GM19240 (cell line): Measurements from ENCODE around the gene UTP4.
A peak's percentile ranks its signal among the peaks of the same experiment; 100 is the strongest.

Experiments used
- DNase-seq: peaks from one replicate; pipeline ENCODE4 v3.0.0; 2011; ENCODE audit warnings: low spot score; ENCODE audit not compliant: insufficient read length

The UTP4 gene

GRCh38 chr16:69132424-69133252 lies at the start of gene UTP4, which contains the start of gene CHTF8:
TSS of gene UTP4 (plus strand) at chr16:69132649. CDS start at chr16:69133460, 811 bp downstream.
TSS of gene CHTF8 (minus strand) at chr16:69132588. CDS start at chr16:69121458, 11,130 bp downstream.
- peak; percentile 83 for DNase-seq

DNA sequence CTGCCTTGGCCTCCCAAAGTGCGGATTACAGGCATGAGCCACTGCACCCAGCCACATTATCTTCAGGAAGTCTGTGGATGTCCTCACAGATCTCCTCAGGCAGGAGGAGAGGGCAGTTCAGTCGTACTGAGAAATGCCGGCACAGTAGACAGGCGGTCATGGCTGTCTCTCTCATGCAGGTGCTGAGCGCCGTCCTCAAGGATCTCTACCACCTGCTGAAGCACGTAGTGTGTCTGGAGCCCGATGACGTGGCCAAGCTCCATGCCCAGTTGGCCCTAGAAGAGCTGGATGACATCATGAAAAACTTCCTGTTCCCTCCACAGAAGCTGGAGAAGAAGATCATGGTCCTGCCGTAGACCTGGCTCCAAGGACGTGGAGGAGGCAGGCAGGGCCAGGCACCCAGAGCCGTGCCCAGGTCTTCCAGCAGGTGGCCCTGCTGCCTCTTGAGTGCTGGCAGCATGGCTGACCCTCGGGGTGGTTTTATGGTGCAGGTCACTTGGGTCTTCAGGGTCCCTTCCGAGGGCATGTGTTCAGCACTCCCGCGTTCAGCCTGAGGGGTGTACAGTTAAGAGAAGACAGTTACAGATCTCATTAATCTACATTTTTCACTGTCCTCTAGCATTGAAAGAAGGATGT lies 49.0 kb upstream of the UTP4 start:
- no peak for DNase-seq

DNA sequence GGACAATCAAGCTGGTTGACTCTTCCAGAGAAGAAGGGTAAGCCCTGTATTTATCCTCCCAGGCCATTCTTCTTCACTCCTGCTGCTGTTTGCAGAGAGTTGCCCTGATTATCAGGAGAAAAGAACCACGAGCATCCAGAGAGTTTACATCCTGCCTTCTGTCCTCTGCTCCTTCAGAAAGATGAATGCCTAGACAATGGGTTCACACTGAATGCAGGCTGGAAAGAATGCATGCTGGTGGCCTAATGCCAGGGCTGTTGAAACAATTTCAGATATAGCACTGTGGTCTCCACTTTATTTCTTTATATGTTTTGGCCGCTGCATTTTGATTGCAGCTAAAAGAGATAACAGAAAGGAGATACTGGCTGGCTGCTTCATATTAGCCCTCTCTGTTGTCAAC lies 48.2 kb upstream of the UTP4 start:
- no peak for DNase-seq

- no peak for DNase-seq
Observed at GRCh38 chr16:69085032-69085695, 47.3 kb upstream of the UTP4 start.

DNA sequence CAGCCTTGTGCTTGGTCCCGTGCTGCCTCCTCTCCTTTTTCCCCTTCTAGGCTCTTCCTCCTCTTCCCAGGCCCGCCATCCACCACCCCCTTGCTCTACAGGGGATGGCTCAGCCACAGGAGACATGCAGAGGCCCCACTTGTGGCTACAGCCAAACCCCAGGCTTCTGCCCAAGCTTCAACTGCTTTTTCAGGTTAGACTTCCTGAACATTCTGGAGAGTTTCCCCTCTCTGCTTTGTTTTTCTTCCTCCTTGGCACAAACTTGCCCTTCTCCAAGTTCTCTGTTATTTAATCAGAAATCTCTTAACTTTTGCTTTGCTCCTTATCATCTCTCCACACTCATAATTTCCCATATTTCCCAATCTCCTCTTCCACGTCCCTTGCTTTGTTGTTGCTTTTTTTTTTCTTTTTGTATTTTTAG lies 45.3 kb upstream of the UTP4 start:
- DNase-seq = no peak

DNA sequence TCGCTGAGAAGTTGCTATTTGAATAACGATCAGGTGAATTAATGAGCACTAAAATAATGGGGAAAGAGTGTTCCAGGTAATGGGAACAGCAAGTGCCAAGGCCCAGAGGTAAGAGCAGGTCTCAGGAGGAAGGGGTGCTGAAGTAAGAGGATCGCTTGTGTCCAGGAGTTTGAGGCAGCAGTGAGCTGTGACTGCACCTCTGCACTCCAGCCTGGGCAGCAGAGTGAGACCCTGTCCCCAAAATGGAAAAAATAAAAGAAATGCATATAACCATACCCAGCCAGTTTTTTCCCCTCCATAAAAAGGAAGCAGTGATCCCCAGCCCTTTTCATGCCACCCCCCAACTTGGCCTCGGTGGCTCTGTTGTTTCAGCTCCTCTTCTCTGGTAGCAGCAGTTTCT lies 43.8 kb upstream of the UTP4 start:
- DNase-seq = no peak

DNA sequence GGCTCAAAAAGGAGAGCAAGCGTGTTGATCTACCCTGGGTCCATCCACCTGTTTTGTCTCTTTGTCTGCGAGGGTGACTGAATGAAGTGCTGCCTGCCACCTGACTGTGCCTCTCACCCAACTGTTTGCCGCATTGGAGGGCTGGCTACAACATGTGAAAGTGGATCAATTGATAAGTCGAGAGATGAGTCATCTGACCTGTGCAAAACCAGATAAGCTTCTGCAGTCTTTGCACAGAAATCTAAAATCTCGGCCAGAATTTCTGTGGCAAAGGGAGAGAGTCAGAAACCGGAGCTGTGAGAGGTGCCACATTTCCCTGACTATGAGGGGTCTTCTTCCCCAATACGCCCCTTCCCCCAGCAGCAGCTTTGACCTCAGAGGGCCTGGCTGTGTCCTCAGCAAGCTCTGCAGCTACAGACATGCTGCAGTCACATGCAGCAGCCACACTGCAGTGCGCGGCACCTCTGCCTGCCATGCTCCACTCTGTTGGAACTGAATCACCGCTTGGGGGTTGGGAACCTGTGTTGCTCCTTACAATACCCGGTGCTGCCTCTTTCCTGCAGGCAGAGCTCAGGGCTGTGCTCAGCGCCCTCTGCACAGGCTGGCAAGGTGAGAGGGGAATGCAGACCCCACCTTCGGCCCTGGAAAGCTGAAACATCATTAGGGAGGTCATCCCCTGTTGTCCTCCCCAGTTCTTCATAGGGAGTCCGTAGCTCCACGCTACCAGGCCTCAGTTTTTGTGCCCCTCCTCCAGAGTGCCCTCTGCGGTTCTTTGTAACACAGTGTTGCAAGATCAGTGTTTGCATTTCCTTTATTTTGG lies 43.1 kb upstream of the UTP4 start:
- DNase-seq = no peak

- no peak for DNase-seq
Observed at GRCh38 chr16:69093974-69094373, 38.5 kb upstream of the UTP4 start.

DNA sequence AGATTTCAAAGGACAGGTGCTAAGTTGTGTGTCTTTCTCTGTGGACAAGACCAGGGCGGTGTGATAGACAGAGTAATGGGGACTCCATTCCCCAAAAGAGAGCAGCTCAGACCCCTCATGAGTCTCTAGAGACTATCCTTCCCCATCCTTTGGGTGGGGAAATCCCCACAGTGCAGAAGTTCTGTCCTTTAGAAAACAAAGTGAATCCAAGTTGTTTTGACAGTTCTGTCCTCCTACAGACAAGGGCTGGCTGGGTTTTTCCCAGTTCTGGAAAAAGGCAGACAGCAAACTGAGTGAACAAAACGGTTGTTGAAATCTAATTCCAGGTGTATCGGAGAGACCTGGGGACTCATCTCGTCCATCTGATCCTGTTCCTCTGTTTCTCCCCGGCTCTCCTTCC lies 37.9 kb upstream of the UTP4 start:
- no peak for DNase-seq

- DNase-seq = no peak
Observed at GRCh38 chr16:69095193-69095592, 37.3 kb upstream of the UTP4 start.

- no peak for DNase-seq
Observed at GRCh38 chr16:69100071-69100691, 32.3 kb upstream of the UTP4 start.

GRCh38 chr16:69105501-69106361 lies 26.7 kb upstream of the UTP4 start, which contains the start of gene HAS3:
TSS of gene HAS3 (plus strand) at chr16:69105653. CDS start at chr16:69109396, 3,743 bp downstream.
- DNase-seq = peak; percentile 32

- DNase-seq = no peak
Observed at GRCh38 chr16:69106491-69107315, 25.7 kb upstream of the UTP4 start.

DNA sequence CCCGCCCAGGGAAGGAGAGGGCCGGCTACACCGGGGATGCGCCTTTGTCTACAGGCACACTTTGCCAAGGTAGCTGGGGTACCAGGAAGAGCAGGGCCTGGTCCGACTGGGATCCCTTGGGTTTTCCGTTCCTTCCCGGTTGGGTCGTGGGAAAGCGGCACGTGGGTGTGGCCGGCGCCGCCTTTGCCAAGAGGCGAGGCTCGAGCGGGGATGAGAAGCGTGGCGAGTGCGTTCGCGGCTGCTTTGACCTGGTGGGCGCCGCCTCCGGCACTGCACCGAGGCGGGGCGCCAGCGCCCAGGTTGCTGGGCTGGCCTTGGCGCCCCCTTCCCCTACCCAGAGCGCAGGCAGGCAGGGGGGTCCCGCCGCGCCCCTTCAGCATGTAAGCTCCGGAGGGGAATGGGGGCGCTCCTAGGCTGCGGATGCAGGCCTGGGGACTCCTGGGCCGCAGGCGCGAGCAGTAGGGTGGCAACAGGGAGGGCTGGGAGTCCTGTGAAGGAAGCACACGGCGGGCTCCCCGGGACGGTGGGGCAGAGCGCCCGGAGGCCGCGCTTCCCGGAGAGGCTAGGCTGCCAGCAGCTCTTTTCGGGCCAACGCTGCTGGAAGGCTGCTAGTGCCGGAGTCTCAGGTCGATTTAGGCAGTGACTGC lies 25.0 kb upstream of the UTP4 start:
- DNase-seq = no peak

GRCh38 chr16:69108064-69108904 lies 24.2 kb upstream of the UTP4 start:
- no peak for DNase-seq

DNA sequence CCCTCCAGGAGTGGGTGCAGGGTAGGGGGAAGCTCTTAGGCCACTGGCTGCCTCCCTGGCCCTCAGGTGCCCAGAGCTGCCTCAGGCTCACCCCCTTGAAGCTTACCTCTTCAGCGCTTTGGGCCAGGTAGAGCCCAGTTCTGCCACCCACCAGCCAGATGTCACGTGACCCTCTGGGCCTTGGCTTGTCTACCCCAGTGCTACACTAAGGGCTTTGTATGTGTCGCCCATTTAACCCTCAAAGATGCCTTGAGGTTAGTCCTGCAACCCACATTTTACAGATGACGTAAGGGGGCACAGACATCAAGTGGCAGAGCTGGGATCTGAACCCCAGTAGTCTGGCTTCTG lies 23.6 kb upstream of the UTP4 start:
- no peak for DNase-seq

GRCh38 chr16:69109486-69110270 lies 22.8 kb upstream of the UTP4 start:
- no peak for DNase-seq
